ENCODE data around the gene NIPSNAP3A.
"Not testable (repeated sequence)": the region's sequence is repeated elsewhere in the genome, so short reads cannot be mapped to it uniquely, and the experiment has no call there.

NIPSNAP3A gene

DNA sequence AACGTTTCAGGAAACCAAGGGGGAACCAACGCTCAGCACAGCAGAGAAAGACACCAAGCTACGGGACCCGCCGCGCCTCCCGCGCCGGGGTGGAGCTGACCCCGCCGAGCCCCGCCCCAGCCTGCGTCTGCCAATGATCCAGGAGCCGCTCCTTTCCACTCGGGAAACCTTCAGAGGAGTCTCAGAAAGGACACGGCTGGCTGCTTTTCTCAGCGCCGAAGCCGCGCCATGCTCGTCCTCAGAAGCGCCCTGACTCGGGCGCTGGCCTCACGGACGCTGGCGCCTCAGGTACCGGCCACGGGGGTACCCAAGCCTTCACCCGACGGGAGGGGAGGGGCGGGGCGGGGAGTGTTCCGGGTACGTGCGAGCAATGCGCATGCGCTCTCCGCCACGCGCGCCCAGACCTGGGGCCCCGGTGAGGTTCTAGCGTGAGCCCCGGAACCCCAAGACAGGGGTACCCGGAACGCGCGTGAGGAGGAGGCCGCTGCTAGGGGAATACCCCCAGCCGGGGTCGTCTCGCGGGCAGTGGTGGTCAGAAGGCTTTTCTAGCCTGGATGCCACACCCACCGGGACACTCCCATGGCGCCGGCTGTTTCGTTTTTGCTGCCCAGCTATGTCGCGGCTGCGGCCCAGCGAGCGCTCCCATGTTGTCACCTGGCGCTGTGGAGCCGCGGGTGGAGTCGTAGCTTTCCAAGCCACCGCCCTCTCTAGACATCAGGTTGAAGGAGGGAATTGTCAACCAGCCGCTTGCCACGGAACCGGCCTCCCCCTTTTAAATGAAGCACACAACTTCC, at the start of gene NIPSNAP3A:
NIPSNAP3A (plus strand) TSS at position 119 of the 794 bp plus-strand sequence; CDS start at position 229, 110 bp downstream.
- peaks cover 24% of the 10 kb centered on the region for H3K4me1 ChIP-seq (ENCODE audit: control insufficient read depth, insufficient read depth, low read length)
- no peaks in the 10 kb centered on the region for H3K9me3 ChIP-seq (ENCODE audit: control insufficient read depth, low read length)
- peak within 1 kb of the TSS; percentile 97 for H3K4me3 ChIP-seq (ENCODE audit: low read length)
- peaks cover 18% of the 10 kb centered on the region for H3K36me3 ChIP-seq (ENCODE audit: control insufficient read depth, insufficient read depth, low read length, severe bottlenecking)
- H3K9ac ChIP-seq (ENCODE audit: low read length), result peak within 1 kb of the TSS; percentile 96
- H3K27me3 ChIP-seq (replicated peaks; ENCODE audit: control insufficient read depth, insufficient read depth, low read length), result no peaks in the 10 kb centered on the region
- peak; percentile 88 for DNase-seq (ENCODE audit: low read depth)

DNA sequence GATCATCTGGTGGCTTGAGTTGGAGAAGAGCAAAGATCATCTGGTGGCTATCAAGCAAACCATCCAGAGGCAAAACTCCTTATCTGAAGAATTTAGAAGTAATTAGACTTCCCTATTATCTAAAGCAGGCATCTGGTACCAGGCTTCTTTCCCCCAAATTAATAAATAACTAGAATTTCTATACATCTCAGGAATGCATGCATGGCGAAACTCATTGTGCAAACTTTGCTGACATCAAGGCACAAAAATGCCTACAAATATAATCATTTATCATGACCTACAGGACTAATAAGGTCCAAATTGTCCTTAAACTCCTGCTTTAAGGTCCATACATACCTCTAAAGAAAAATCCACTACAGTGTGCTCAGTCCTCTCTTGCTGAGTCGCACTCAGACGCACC, 47.2 kb upstream of the NIPSNAP3A start:
- Histone ChIP-seq H3K9ac (ENCODE audit: low read length) (no peak overlapping the region), H3K4me1 (ENCODE audit: control insufficient read depth, insufficient read depth, low read length) (no peaks in the 10 kb centered on the region), H3K9me3 (ENCODE audit: control insufficient read depth, low read length) (no peaks in the 10 kb centered on the region), H3K27me3 (replicated peaks; ENCODE audit: control insufficient read depth, insufficient read depth, low read length) (no peaks in the 10 kb centered on the region), H3K36me3 (ENCODE audit: control insufficient read depth, insufficient read depth, low read length, severe bottlenecking) (no peaks in the 10 kb centered on the region), H3K4me3 (ENCODE audit: low read length) (no peak overlapping the region)
- no peak for DNase-seq (ENCODE audit: low read depth)

DNA sequence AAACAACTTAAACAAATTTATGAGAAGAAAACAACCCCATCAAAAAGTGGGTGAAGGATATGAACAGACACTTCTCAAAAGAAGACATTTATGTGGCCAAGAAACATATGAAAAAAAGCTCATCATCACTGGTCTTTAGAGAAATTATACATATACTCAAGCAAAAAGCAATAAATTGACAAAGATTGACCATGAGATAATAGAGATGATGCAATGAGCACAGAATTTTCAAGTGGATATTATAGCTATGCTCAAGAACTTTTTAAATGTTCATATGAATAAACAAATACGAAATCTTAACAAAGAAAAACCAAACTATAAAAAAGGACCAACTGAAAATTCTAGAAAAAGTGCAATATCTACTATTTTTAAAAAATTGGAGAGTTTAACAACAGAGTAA, 38.7 kb upstream of the NIPSNAP3A start:
- H3K4me1 ChIP-seq (ENCODE audit: control insufficient read depth, insufficient read depth, low read length); DNase-seq (ENCODE audit: low read depth); H3K9ac ChIP-seq (ENCODE audit: low read length); H3K4me3 ChIP-seq (ENCODE audit: low read length); H3K36me3 ChIP-seq (ENCODE audit: control insufficient read depth, insufficient read depth, low read length, severe bottlenecking); H3K9me3 ChIP-seq (ENCODE audit: control insufficient read depth, low read length); H3K27me3 ChIP-seq (replicated peaks; ENCODE audit: control insufficient read depth, insufficient read depth, low read length): not testable (repeated sequence)

DNA sequence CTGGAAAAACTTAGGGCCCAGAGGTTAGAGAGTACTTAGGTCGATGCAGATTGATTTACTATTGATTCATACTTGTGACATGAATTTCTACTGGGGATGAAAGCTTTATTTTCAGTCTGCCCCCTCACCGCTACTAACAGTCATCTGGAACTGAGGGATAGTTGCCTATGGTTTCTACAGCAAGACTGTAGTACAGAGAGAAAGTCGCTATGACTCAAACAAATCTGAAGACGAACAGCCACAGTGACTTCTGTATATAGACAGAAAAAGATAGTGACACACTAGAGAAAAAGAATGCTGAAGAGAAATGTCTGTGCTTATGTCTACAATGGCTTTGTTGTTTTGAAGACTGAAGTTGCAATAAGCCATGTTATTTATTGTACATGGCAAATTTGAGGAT, 35.9 kb upstream of the NIPSNAP3A start:
- DNase-seq (ENCODE audit: low read depth), result no peak
- H3K36me3 ChIP-seq (ENCODE audit: control insufficient read depth, insufficient read depth, low read length, severe bottlenecking), result no peaks in the 10 kb centered on the region
- no peaks in the 10 kb centered on the region for H3K27me3 ChIP-seq (replicated peaks; ENCODE audit: control insufficient read depth, insufficient read depth, low read length)
- no peaks in the 10 kb centered on the region for H3K4me1 ChIP-seq (ENCODE audit: control insufficient read depth, insufficient read depth, low read length)
- H3K9me3 ChIP-seq (ENCODE audit: control insufficient read depth, low read length), result no peaks in the 10 kb centered on the region
- H3K4me3 ChIP-seq (ENCODE audit: low read length), result no peak overlapping the region
- H3K9ac ChIP-seq (ENCODE audit: low read length), result no peak overlapping the region

DNA sequence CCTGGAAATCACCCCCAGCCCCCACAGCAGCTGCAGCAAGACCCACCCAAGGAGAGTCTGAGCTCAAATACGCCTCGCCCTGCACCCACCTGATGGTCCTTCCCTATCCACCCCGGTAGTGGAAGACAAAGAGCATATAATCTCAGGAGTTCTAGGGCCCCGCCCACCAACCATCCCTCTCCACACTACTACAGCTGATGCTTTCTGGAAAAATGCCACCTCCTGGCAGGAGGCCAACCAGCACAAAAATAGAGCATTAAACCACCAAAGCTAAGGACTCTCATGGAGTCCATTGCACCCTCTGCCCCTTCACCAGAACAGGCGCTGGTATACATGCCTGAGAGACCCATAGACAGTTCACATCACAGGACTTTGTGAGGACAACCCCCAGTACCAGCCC, 22.5 kb upstream of the NIPSNAP3A start:
- Histone ChIP-seq H3K9me3 (ENCODE audit: control insufficient read depth, low read length) (no peaks in the 10 kb centered on the region), H3K27me3 (replicated peaks; ENCODE audit: control insufficient read depth, insufficient read depth, low read length) (no peaks in the 10 kb centered on the region), H3K4me1 (ENCODE audit: control insufficient read depth, insufficient read depth, low read length) (no peaks in the 10 kb centered on the region), H3K36me3 (ENCODE audit: control insufficient read depth, insufficient read depth, low read length, severe bottlenecking) (no peaks in the 10 kb centered on the region), H3K9ac (ENCODE audit: low read length) (no peak overlapping the region), H3K4me3 (ENCODE audit: low read length) (no peak overlapping the region)
- DNase-seq (ENCODE audit: low read depth), result no peak

DNA sequence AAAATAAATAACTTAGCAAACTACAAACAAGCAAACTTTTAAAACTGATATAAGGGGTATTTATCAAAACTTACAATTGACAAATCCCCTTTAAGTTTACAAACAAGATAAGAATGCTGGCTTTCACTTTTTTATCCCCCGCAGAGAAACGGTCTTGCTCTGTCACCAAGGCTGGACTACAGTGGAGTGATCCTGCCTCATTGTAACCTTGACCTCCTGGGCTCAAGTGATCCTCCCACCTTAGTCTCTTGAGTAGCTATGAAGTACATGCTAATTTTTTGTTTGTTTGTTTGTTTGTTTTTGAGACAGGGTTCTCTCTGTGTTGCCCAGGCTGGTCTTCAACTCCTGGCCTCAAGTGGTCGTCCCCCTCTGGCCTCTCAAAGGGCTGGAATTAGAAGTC, 9.0 kb upstream of the NIPSNAP3A start:
- no peaks in the 10 kb centered on the region for H3K9me3 ChIP-seq (ENCODE audit: control insufficient read depth, low read length)
- H3K4me1 ChIP-seq (ENCODE audit: control insufficient read depth, insufficient read depth, low read length), result peaks cover 5% of the 10 kb centered on the region
- no peak overlapping the region for H3K9ac ChIP-seq (ENCODE audit: low read length)
- H3K27me3 ChIP-seq (replicated peaks; ENCODE audit: control insufficient read depth, insufficient read depth, low read length), result no peaks in the 10 kb centered on the region
- DNase-seq (ENCODE audit: low read depth), result no peak
- H3K36me3 ChIP-seq (ENCODE audit: control insufficient read depth, insufficient read depth, low read length, severe bottlenecking), result no peaks in the 10 kb centered on the region
- H3K4me3 ChIP-seq (ENCODE audit: low read length), result no peak overlapping the region

DNA sequence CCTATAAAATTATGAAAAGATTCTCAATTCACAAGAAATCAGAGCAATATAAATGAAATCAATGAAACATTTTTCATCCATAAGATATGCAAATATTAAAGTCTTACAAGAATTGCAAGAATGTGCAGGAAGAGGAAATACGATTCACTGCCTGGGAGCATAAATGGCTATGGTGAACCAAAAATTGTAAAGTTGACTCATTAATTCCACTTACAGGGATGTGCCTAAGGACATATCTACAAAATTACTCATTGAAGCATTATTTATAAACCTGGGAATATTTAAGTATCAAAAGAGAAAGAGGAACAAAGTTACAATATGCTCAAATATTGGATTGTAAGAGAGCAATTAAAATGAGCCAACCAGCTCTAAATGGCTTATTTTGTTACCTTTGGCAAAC, 6.9 kb upstream of the NIPSNAP3A start:
- Histone ChIP-seq H3K27me3 (replicated peaks; ENCODE audit: control insufficient read depth, insufficient read depth, low read length) (no peaks in the 10 kb centered on the region), H3K36me3 (ENCODE audit: control insufficient read depth, insufficient read depth, low read length, severe bottlenecking) (no peaks in the 10 kb centered on the region)

DNA sequence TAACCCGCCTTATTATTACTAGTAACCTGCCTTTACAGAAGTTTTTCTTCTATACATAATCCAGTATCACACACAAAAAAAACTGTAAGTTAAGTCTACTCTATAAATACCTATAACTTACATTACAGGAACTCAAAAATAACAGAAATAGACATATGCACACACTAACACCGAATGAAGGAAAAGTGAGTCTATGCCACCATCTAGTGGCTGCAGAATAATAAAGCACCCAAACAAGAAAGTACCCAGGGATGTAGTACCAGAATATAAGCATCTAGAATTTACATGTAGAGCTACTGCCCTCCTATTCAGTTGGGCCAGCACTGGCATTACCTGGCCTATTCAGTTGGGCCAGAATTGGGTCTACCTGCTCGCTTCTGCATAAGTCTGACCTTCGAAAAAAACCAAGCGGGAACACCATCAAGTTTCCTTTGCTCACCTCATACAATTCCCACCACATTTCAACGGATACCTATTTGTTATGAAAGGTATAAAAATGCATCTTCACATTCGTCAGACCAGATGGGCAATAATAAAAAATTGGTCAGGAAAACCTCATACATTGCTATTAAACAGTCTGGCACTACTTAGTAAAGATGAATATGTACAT, 4.0 kb upstream of the NIPSNAP3A start:
- Histone ChIP-seq H3K36me3 (ENCODE audit: control insufficient read depth, insufficient read depth, low read length, severe bottlenecking) (no peaks in the 10 kb centered on the region), H3K9ac (ENCODE audit: low read length) (no peak overlapping the region), H3K4me1 (ENCODE audit: control insufficient read depth, insufficient read depth, low read length) (peaks cover 10% of the 10 kb centered on the region), H3K4me3 (ENCODE audit: low read length) (no peak overlapping the region), H3K27me3 (replicated peaks; ENCODE audit: control insufficient read depth, insufficient read depth, low read length) (no peaks in the 10 kb centered on the region), H3K9me3 (ENCODE audit: control insufficient read depth, low read length) (no peaks in the 10 kb centered on the region)
- DNase-seq (ENCODE audit: low read depth), result peak; percentile 83

More for the DNA sequence above, 6.9 kb upstream of the NIPSNAP3A start:
- DNase-seq (ENCODE audit: low read depth), result peak; percentile 56
- peaks cover 5% of the 10 kb centered on the region for H3K4me1 ChIP-seq (ENCODE audit: control insufficient read depth, insufficient read depth, low read length)
- H3K9me3 ChIP-seq (ENCODE audit: control insufficient read depth, low read length), result no peaks in the 10 kb centered on the region
- peak overlapping the region; percentile 17 for H3K9ac ChIP-seq (ENCODE audit: low read length)
- H3K4me3 ChIP-seq (ENCODE audit: low read length), result peak overlapping the region; percentile 7

DNA sequence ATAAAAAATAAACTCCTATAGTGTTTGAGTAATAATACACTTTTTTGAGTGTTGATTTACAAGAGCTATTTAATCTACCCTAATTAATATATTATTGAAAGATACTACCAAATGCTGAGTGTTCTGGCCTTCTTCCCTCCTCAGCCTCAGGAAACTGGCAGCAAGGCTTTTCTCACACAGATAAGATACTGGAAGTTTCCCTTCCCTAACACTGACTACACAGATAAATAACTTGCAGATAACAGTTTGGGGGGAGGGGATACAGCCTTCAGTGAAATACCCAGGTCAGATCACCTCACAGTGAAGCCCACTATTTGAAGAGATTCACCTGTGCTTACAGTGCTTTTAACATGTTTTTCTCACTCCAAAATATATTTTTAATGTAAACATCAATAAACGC, 1.6 kb upstream of the NIPSNAP3A start:
- H3K9ac ChIP-seq (ENCODE audit: low read length), result no peak overlapping the region
- no peaks in the 10 kb centered on the region for H3K36me3 ChIP-seq (ENCODE audit: control insufficient read depth, insufficient read depth, low read length, severe bottlenecking)
- H3K4me3 ChIP-seq (ENCODE audit: low read length), result no peak overlapping the region
- H3K4me1 ChIP-seq (ENCODE audit: control insufficient read depth, insufficient read depth, low read length), result peaks cover 27% of the 10 kb centered on the region
- DNase-seq (ENCODE audit: low read depth), result no peak
- H3K27me3 ChIP-seq (replicated peaks; ENCODE audit: control insufficient read depth, insufficient read depth, low read length), result no peaks in the 10 kb centered on the region
- H3K9me3 ChIP-seq (ENCODE audit: control insufficient read depth, low read length), result no peaks in the 10 kb centered on the region

DNA sequence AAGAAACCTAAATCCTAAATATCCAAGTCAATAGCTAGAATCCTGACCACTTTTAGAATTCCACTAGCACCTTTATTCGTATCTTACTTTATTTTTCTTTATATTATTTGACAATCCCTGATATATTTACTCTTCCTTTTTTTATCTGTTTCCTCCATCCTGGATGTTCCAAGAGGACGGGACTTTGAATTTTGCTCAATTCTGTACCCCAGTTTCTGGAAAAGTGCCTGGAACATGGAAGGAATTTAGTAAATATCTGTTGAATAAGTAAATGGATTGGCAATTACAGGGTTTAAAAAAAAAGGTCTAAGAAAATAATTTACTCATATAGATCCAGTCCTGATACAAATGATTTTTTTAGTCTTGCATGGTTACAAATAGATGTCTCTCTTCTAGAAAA, 1.2 kb upstream of the NIPSNAP3A start:
- peak overlapping the region; percentile 96 for H3K9ac ChIP-seq (ENCODE audit: low read length)
- DNase-seq (ENCODE audit: low read depth), result no peak
- peaks cover 24% of the 10 kb centered on the region for H3K4me1 ChIP-seq (ENCODE audit: control insufficient read depth, insufficient read depth, low read length)
- no peaks in the 10 kb centered on the region for H3K9me3 ChIP-seq (ENCODE audit: control insufficient read depth, low read length)
- H3K27me3 ChIP-seq (replicated peaks; ENCODE audit: control insufficient read depth, insufficient read depth, low read length), result no peaks in the 10 kb centered on the region
- H3K4me3 ChIP-seq (ENCODE audit: low read length), result no peak overlapping the region
- H3K36me3 ChIP-seq (ENCODE audit: control insufficient read depth, insufficient read depth, low read length, severe bottlenecking), result peaks cover 3% of the 10 kb centered on the region

DNA sequence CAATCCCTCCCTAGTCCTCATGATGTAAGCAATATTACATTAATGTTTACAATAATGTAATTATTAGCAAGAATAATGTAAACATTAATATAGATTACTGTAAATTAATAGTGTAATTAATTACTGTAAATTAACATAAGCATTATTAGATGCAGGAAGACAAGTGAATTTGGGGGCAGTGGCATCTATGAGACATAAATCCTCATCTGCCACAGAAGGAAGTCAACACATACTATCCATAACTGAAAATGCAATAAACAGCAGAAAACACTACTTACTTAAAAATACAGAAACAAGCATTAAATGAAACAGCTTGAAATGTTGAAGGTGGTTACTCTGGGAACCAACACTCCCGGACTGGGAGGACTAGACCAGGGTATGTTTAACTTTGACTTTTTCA, 685 bp upstream of the NIPSNAP3A start:
- H3K9me3 ChIP-seq (ENCODE audit: control insufficient read depth, low read length), result no peaks in the 10 kb centered on the region
- no peak for DNase-seq (ENCODE audit: low read depth)
- H3K4me1 ChIP-seq (ENCODE audit: control insufficient read depth, insufficient read depth, low read length), result peaks cover 24% of the 10 kb centered on the region
- peak overlapping the region; percentile 96 for H3K9ac ChIP-seq (ENCODE audit: low read length)
- H3K27me3 ChIP-seq (replicated peaks; ENCODE audit: control insufficient read depth, insufficient read depth, low read length), result no peaks in the 10 kb centered on the region
- peak overlapping the region; percentile 97 for H3K4me3 ChIP-seq (ENCODE audit: low read length)
- H3K36me3 ChIP-seq (ENCODE audit: control insufficient read depth, insufficient read depth, low read length, severe bottlenecking), result peaks cover 8% of the 10 kb centered on the region

All from adipocyte (in vitro differentiated cells).